GM12864 (cell line): ENCODE results near the gene GSC2.
"Not testable (repeated sequence)": the region's sequence is repeated elsewhere in the genome, so short reads cannot be mapped to it uniquely, and the experiment has no call there.

Source experiments
- DNase-seq: peaks from one replicate; pipeline ENCODE4 v3.0.0-alpha.2; 2011; ENCODE audit warnings: low read depth
- H3K4me3 ChIP-seq: 2 replicates; pipeline ENCODE4 v1.5.1; 2011; ENCODE audit warnings: mild to moderate bottlenecking, low read depth, low read length, control low read depth
- CTCF ChIP-seq: IDR thresholded peaks from 2 replicates; pipeline ENCODE4 v1.5.1; 2011; ENCODE audit warnings: low read depth, mild to moderate bottlenecking, moderate library complexity, low read length, control low read depth, inconsistent platforms; ENCODE audit errors: missing control alignments

GSC2 gene

GRCh38 chr22:19164425-19164824 lies 14.3 kb upstream of the GSC2 start:
- no peak for DNase-seq
- H3K4me3 ChIP-seq, result no peak overlapping the region
- TF ChIP-seq CTCF, result no peak

- DNase-seq, H3K4me3 ChIP-seq: not testable (repeated sequence)
These were observed 8.6 kb upstream of the GSC2 start for GRCh38 chr22:19158649-19159048.

GRCh38 chr22:19156109-19156508 lies 6.0 kb upstream of the GSC2 start:
- not testable (repeated sequence) for H3K4me3 ChIP-seq, DNase-seq

- no peak for TF ChIP-seq CTCF
- H3K4me3 ChIP-seq, result no peak overlapping the region
- no peak for DNase-seq
These were observed 3.1 kb upstream of the GSC2 start for GRCh38 chr22:19152942-19153883.

GRCh38 chr22:19151329-19152191 lies 1.5 kb upstream of the GSC2 start:
- DNase-seq, result no peak
- H3K4me3 ChIP-seq, result no peak overlapping the region
- TF ChIP-seq CTCF, result no peak

GRCh38 chr22:19150482-19151328 lies 613 bp upstream of the GSC2 start:
- no peak overlapping the region for H3K4me3 ChIP-seq
- TF ChIP-seq CTCF, result no peak
- no peak for DNase-seq

- DNase-seq, result no peak
- TF ChIP-seq CTCF, result no peak
- H3K4me3 ChIP-seq, result peak overlapping the region; percentile 25; the same call in 1 of the 2 replicates
These were observed 827 bp downstream of the GSC2 start for GRCh38 chr22:19149047-19149883.
